Measurements from ENCODE around the gene MTREX.

GRCh38 chr5:55307383-55308253, at the start of gene MTREX, which contains the start of gene DHX29:
- no peak for TF ChIP-seq CBX5 (IDR thresholded peaks at IDR 0.05; ENCODE audit: low read depth, low read length)
- no peak for TF ChIP-seq NRF1 (IDR thresholded peaks at IDR 0.05; ENCODE audit: low read depth, low read length)
